Tibial nerve (tissue), 4 donors: ENCODE measurements around the gene QTRT2.

Source experiments
- EP300 ChIP-seq, 2 donors: sonication (generic); formaldehyde crosslinking; IDR thresholded peaks; one replicate each; pipeline ENCODE4 v1.6.1; 2017; ENCODE audit warnings: antibody characterized with exemption in 2 of 2, mild to moderate bottlenecking in 1 of 2
- POLR2A ChIP-seq, 2 donors: fragments of 450-650 bp; IDR thresholded peaks; one replicate each; pipeline ENCODE4 v1.6.1; 2017; ENCODE audit warnings: antibody characterized with exemption in 2 of 2, mild to moderate bottlenecking in 2 of 2, moderate library complexity in 2 of 2
- TF ChIP-seq, protein P1 (sequence below), 5 experiments: fragments of 200-600 bp in 3 of 5; fragments of 450-650 bp in 2 of 5; sonication (generic) in 3 of 5; IDR thresholded peaks; one replicate each; pipeline ENCODE4 v1.5.1; 2016 to 2019; ENCODE audit warnings: antibody characterized with exemption in 5 of 5, mild to moderate bottlenecking in 3 of 5, moderate library complexity in 2 of 5

DNA sequence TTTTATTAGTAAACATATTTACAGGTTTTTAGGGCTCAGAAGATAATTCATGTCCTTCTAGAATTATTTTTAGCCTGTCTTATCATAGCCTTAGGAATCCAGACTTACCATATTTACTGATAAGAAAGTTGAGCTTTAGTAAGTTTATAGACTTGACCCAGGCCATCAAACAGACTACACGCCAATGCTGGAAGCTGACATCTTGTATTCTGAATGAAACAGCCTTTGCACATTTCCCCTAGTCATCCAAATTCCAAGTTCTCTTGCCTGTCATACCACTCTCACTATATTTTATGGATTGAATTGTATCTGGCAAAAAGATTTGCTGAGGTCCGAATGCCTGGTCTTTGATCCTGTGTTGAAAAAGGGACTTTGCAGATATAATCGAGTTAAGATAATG lies 63.7 kb downstream of the QTRT2 start:
- no peak for TF ChIP-seq POLR2A (IDR thresholded peaks at IDR 0.05)
- TF ChIP-seq, protein P1, sequence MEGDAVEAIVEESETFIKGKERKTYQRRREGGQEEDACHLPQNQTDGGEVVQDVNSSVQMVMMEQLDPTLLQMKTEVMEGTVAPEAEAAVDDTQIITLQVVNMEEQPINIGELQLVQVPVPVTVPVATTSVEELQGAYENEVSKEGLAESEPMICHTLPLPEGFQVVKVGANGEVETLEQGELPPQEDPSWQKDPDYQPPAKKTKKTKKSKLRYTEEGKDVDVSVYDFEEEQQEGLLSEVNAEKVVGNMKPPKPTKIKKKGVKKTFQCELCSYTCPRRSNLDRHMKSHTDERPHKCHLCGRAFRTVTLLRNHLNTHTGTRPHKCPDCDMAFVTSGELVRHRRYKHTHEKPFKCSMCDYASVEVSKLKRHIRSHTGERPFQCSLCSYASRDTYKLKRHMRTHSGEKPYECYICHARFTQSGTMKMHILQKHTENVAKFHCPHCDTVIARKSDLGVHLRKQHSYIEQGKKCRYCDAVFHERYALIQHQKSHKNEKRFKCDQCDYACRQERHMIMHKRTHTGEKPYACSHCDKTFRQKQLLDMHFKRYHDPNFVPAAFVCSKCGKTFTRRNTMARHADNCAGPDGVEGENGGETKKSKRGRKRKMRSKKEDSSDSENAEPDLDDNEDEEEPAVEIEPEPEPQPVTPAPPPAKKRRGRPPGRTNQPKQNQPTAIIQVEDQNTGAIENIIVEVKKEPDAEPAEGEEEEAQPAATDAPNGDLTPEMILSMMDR (IDR thresholded peaks at IDR 0.05): no peak
- TF ChIP-seq EP300 (IDR thresholded peaks at IDR 0.05): no peak
